Measurements from ENCODE around the gene LAMTOR1. TPM values are rescaled to one million over a fixed set of nuclear protein-coding genes. Genes with fewer than 3 reads are reported as not detected.

Gene LAMTOR1
- 100 to 1,000 TPM in 1 of 4 donors, 10 to 100 TPM in 3; 84.6 to 128 (median 91.9) TPM for total RNA-seq

- TF ChIP-seq, protein P1, sequence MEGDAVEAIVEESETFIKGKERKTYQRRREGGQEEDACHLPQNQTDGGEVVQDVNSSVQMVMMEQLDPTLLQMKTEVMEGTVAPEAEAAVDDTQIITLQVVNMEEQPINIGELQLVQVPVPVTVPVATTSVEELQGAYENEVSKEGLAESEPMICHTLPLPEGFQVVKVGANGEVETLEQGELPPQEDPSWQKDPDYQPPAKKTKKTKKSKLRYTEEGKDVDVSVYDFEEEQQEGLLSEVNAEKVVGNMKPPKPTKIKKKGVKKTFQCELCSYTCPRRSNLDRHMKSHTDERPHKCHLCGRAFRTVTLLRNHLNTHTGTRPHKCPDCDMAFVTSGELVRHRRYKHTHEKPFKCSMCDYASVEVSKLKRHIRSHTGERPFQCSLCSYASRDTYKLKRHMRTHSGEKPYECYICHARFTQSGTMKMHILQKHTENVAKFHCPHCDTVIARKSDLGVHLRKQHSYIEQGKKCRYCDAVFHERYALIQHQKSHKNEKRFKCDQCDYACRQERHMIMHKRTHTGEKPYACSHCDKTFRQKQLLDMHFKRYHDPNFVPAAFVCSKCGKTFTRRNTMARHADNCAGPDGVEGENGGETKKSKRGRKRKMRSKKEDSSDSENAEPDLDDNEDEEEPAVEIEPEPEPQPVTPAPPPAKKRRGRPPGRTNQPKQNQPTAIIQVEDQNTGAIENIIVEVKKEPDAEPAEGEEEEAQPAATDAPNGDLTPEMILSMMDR (IDR thresholded peaks at IDR 0.05; ENCODE audit: low read depth) = no peak
Measured at GRCh38 chr11:72102946-72103753, at the start of gene LAMTOR1. LAMTOR1 (minus strand) TSS chr11:72103297; CDS start chr11:72103224, 73 bp downstream.

DNA sequence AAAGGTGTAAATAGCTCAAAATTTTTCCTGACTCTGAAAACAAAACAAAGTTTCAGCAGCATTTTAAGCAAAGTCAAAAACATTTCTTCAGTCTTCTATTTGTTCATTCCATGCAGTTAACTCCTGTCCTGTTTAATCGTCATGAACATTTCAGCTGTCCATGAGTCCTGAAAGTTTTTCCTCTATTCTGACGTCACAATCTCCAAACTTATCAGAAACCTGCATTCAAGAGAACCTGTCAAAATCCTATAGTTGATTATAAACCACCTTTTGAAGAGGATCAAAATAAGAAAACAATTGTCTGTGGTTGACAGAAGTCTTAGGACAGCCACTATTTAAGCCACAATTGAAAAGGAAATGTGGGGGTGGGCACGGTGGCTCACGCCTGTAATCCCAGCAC is 47.8 kb upstream of the LAMTOR1 start:
- TF ChIP-seq, protein P1 (IDR thresholded peaks at IDR 0.05; ENCODE audit: low read depth) = no peak

DNA sequence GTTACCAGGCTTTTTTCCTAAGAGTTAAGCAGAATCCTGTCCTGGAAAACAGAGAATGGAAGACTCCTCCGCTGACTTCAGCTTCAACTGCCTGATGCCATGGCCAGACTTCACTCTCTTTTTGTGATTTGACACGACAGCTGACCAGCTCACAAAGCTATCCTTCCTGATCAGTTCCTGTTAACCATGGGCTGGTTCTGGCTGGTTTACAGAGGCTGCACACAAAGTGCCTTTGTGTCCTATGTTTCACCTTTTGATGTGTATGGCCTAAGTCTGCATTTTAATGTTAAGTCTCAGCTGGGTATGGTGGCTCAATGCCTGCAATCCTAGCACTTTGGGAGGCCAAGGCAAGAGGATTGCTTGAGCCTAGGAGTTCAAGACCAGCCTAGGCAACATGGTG is 43.5 kb upstream of the LAMTOR1 start:
- TF ChIP-seq, protein P1 (IDR thresholded peaks at IDR 0.05; ENCODE audit: low read depth) = no peak

DNA sequence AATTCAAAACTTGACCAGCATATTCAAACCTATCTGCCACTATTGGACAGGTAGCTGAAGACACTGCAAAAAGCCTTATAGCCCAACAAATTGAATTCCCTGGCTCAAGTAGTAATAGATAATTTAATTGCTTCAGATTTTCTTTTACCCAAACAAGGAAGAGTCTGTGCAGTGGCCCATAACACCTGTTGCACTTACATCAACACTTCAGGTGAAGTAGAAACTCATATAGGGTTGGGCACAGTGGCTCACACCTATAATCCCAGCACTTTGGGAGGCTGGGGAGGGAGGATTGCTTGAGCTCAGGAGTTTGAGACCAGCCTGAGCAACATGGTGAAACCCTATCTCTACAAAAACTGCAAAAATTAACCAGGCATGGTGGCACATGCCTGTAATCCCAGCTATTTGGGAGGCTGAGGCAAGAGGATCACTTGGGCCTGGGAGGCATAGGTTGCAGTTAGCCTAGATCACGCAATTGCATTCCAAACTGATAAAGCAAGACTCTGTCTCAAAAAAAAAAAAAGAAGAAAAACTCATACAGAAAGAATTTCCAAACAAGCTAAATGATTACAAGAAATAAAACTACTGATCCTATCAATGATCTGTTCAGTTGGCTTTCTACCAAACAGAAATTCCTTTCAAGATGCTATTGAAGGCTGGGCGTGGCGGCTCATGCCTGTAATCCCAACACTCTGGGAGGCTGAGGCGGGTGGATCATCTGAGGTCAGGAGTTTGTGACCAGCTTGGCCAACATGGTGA is 41.9 kb upstream of the LAMTOR1 start:
- TF ChIP-seq, protein P1 (IDR thresholded peaks at IDR 0.05; ENCODE audit: low read depth) = no peak

DNA sequence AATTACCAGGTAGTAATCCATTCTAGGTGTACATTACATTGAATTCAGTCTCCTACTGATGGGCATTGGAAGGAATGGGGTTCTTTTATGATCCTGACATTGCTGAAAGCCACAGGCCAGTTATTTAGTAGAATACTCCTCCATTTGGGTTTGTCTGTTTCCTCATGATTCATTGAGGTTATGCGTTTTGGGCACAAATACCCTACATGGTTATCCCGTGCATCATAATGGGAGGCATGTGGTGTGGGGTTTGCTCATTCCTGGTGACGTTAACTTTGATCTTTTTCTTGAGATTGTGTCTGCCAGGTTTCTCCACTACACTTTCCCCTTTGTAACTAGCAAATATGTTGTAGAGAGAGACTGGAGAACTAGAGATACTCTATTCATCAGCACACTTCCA is 38.0 kb upstream of the LAMTOR1 start:
- TF ChIP-seq, protein P1 (IDR thresholded peaks at IDR 0.05; ENCODE audit: low read depth) = no peak

DNA sequence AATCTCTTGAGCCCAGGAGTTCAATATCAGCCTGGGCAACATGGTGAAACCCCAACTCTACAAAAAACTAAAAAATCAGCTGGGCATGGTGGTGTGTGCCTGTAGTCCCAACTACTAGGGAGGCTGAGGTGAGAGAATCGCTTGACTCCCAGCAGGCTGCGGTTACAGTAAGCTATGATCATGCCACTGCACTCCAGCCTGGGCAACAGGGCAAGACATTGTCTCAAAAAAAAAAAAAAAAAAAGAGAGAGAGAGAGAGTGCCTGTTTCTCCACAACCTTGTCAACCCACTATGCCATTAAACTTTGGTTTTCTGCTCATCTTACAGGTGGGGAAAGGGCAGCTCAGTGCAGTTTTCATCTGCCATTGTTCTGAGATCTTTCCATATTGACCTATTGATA is 37.6 kb upstream of the LAMTOR1 start:
- TF ChIP-seq, protein P1 (IDR thresholded peaks at IDR 0.05; ENCODE audit: low read depth) = no peak

GRCh38 chr11:72139500-72139899 is 36.4 kb upstream of the LAMTOR1 start:
- TF ChIP-seq, protein P1 (IDR thresholded peaks at IDR 0.05; ENCODE audit: low read depth) = no peak
